NT2/D1 (cell line): ENCODE data around the gene BABAM2.

Experiments
- DNase-seq: peaks from one replicate; pipeline ENCODE4 v3.0.0-alpha.2; 2011; ENCODE audit warnings: low read depth, low spot score
- H3K27me3 ChIP-seq: 2 replicates; pipeline ENCODE4 v1.6.0; 2011; ENCODE audit warnings: mild to moderate bottlenecking; ENCODE audit not compliant: insufficient read length, insufficient read depth
- H3K36me3 ChIP-seq: 2 replicates; pipeline ENCODE4 v1.6.1; 2011; ENCODE audit warnings: mild to moderate bottlenecking, low read length, mixed read lengths; ENCODE audit not compliant: insufficient read depth, insufficient read length
- H3K4me1 ChIP-seq: 2 replicates; pipeline ENCODE4 v1.5.1; 2011; ENCODE audit not compliant: insufficient read depth, insufficient read length
- H3K4me3 ChIP-seq: 2 replicates; pipeline ENCODE4 v1.5.1; 2011; ENCODE audit warnings: low read depth; ENCODE audit not compliant: insufficient read length
- H3K9ac ChIP-seq: 2 replicates; pipeline ENCODE4 v1.6.0; 2011; ENCODE audit warnings: low read depth; ENCODE audit not compliant: insufficient read length
- H3K9me3 ChIP-seq: 2 replicates; pipeline ENCODE4 v1.5.1; 2011; ENCODE audit warnings: mild to moderate bottlenecking, low read length; ENCODE audit not compliant: insufficient read depth
- SUZ12 ChIP-seq: IDR thresholded peaks from 2 replicates; pipeline ENCODE4 v1.6.1; 2011; ENCODE audit not compliant: insufficient read length, insufficient read depth; ENCODE audit errors: extremely low read depth
- YY1 ChIP-seq: IDR thresholded peaks from 2 replicates; pipeline ENCODE4 v1.6.1; 2011; ENCODE audit not compliant: insufficient read length, insufficient read depth
- ZNF274 ChIP-seq: IDR thresholded peaks from 2 replicates; pipeline ENCODE4 v1.6.1; 2011; ENCODE audit warnings: mild to moderate bottlenecking, low read depth, low read length

The BABAM2 gene

DNA sequence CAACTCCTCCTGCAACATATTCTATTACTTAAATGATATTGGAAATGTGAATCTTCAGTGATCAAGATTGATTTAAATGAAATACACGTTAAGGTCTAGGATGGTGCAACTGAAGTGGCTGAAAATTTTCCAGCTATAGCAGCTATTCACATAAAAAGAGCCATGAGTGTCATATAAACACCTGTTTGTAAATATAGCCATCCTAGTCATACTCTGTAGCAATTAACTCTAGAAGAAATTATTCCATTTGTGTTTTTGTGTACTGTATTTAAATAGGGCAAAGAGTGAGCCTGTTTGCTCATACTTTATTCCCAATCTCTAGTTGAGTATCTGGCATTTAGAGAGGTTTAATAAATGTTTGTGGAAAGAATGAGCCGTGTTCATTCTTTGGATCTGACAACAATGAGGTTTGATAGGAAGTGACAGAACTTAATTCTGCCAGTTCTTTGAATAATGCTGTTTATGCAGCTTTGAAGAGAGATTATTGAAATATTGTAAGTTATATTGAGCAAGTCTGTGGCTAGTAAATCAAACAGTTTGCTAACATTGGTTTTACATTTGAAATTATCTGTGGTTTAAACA lies 49.7 kb downstream of the BABAM2 start:
- no peak for TF ChIP-seq ZNF274
- no peak for TF ChIP-seq SUZ12
- no peak for TF ChIP-seq YY1
- H3K9ac ChIP-seq, result no peak overlapping the region
- DNase-seq, result no peak
- no peaks in the 10 kb centered on the region for H3K27me3 ChIP-seq
- peaks cover 5% of the 10 kb centered on the region for H3K4me1 ChIP-seq
- H3K4me3 ChIP-seq, result no peak overlapping the region
- H3K36me3 ChIP-seq, result no peaks in the 10 kb centered on the region
- H3K9me3 ChIP-seq, result no peaks in the 10 kb centered on the region

GRCh38 chr2:27940982-27941381 lies 50.5 kb downstream of the BABAM2 start:
- Histone ChIP-seq H3K27me3 (no peaks in the 10 kb centered on the region), H3K36me3 (no peaks in the 10 kb centered on the region), H3K4me1 (peaks cover 5% of the 10 kb centered on the region), H3K9ac (no peak overlapping the region), H3K4me3 (no peak overlapping the region), H3K9me3 (no peaks in the 10 kb centered on the region)
- DNase-seq, result no peak
- TF ChIP-seq ZNF274 (no peak), SUZ12 (no peak), YY1 (no peak)

DNA sequence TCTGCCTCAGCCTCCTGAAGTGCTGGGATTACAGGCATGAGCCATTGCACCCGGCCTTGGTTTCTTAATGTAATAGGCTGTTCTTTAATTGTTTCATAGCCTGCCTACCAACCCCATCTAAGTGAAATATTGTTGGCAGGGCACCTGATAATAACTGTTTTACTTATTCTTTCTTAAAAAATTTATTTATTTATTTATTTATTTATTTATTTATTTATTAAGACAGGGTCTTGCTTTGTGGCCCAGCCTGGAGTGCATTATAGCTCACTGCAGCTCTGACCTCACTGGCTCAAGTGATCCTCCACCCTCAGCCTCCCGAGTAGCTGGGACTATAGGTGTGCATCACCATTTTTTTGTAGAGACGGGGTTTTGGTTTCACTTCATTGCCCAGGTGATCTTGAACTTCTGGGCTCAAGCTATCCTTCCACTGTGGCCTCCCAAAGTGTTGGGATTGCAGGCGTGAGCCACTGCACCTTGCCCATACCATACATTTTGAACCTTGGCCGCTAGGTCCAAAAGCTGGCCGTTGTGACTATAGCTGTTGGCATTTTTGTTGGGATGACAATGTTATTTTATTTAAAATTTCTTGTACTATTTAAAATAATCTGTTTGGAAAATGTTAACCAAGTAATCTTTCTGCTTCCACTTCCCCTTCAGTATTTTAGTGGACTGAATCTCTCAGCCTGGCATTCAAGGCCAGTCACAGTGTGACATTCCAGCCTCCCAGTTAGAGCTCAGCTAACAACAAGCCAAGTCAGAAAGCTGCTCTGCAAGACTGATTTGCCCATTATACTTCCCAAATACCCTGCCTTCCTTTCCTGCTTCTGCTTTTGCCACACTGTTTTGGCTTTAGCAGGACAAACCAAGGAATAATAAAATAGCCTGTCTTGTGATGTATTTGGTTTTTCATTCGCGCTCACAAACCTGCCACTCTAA lies 52.4 kb downstream of the BABAM2 start:
- no peak for TF ChIP-seq SUZ12
- TF ChIP-seq YY1, result no peak
- Histone ChIP-seq H3K4me1 (peaks cover 5% of the 10 kb centered on the region), H3K9me3 (no peaks in the 10 kb centered on the region)

GRCh38 chr2:27946530-27947060 lies 56.1 kb downstream of the BABAM2 start:
- Histone ChIP-seq H3K4me3 (no peak overlapping the region), H3K9me3 (no peaks in the 10 kb centered on the region), H3K4me1 (peaks cover 5% of the 10 kb centered on the region), H3K27me3 (no peaks in the 10 kb centered on the region), H3K36me3 (no peaks in the 10 kb centered on the region), H3K9ac (no peak overlapping the region)
- DNase-seq, result no peak
- TF ChIP-seq SUZ12, result no peak
- no peak for TF ChIP-seq ZNF274
- TF ChIP-seq YY1, result no peak

More for the DNA sequence above, 52.4 kb downstream of the BABAM2 start:
- H3K4me3 ChIP-seq, result no peak overlapping the region
- no peaks in the 10 kb centered on the region for H3K27me3 ChIP-seq
- DNase-seq, result no peak
- H3K9ac ChIP-seq, result no peak overlapping the region
- no peaks in the 10 kb centered on the region for H3K36me3 ChIP-seq

DNA sequence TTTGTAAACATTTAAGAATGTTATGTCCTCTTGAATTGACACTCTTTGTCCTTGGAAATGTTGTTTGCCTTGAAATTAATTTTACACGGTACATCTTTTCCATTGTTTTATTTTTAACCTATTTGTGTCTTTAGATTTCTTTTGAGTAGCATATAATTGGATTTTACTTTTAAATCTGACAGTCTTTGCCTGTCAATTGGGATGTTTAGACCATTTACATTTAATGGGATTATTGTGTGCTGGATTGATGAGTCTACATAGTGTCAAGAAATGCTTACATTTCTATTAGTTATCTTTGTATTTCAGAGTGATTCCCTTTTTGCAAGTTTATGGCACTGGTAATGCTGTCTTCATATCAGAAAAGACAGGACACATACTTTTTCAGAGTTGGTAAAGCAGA lies 61.5 kb downstream of the BABAM2 start:
- TF ChIP-seq ZNF274 (no peak), YY1 (no peak), SUZ12 (no peak)
- Histone ChIP-seq H3K27me3 (no peaks in the 10 kb centered on the region), H3K36me3 (no peaks in the 10 kb centered on the region), H3K9me3 (no peaks in the 10 kb centered on the region), H3K4me1 (no peaks in the 10 kb centered on the region), H3K4me3 (no peak overlapping the region), H3K9ac (no peak overlapping the region)
- DNase-seq, result no peak

- Histone ChIP-seq H3K4me1 (no peaks in the 10 kb centered on the region), H3K36me3 (no peaks in the 10 kb centered on the region), H3K27me3 (no peaks in the 10 kb centered on the region), H3K9me3 (no peaks in the 10 kb centered on the region), H3K9ac (no peak overlapping the region), H3K4me3 (no peak overlapping the region)
- no peak for TF ChIP-seq ZNF274
- TF ChIP-seq SUZ12, result no peak
- no peak for TF ChIP-seq YY1
- DNase-seq, result no peak
Observed at GRCh38 chr2:27953077-27953476, 62.5 kb downstream of the BABAM2 start.

DNA sequence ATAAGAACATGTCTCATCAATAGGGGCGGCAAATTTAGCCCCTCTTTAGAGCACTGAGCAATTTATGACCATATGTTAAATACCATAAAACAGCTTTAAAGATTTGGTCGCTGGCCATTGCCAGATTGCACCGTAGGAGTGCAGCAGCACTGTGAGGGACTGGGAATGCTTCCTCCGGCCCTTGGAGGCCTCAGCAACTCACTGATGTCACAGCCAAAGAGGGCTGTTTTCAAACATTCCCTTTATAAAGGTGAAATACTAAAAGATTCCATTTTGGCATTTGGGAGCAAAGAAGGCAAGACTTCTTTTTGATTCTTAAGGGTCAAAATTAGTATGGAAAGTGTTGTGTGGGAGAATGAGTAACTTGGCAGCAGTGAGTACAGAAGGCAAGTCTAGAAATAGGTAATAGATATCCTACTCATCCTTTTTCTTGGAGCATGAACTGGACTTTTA lies 63.7 kb downstream of the BABAM2 start:
- no peaks in the 10 kb centered on the region for H3K27me3 ChIP-seq
- DNase-seq, result no peak
- no peaks in the 10 kb centered on the region for H3K36me3 ChIP-seq
- no peak for TF ChIP-seq YY1
- TF ChIP-seq SUZ12, result no peak
- no peak for TF ChIP-seq ZNF274
- H3K4me3 ChIP-seq, result no peak overlapping the region
- H3K9ac ChIP-seq, result no peak overlapping the region
- no peaks in the 10 kb centered on the region for H3K4me1 ChIP-seq
- H3K9me3 ChIP-seq, result no peaks in the 10 kb centered on the region
